Metanephros (tissue), 2 donors: ENCODE results near the gene POTEH. TPM values are rescaled to one million over a fixed set of nuclear protein-coding genes. Genes with fewer than 3 reads are reported as not detected.

Source experiments
- small RNA-seq: library from RNA; depleted of rRNA; stranded (forward); fragments of <200 nt; gene quantifications from one replicate; pipeline ENCODE3, GENCODE V24; 2014; ENCODE audit warnings: low replicate concordance
- total RNA-seq: library from RNA; depleted of rRNA; stranded (reverse); fragments of >200 nt; gene quantifications from one replicate; pipeline ENCODE4 v1.2.3, GENCODE V29; 2014

POTEH gene
- not detected for total RNA-seq

DNA sequence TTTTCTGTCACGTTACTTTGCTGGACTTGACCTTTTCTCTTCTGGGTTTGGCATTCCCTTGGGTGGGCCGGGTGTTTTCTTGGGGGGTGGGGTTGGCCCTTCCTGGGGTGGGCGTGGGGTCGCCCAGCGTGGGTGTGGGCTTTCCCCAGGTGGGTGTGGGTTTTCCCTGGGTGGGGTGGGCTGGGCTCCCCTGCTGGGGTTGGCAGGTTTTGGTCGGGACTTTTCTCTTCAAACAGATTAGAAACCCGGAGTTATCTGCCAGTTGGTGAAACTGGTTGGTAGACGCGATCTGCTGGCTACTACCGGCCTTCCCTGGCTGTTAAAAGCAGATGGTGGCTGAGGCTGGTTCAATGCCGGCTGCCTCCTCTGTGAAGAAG is at the start of gene POTEH:
POTEH (plus strand) TSS at position 278 of the 377 bp plus-strand sequence; CDS start at position 330, 52 bp downstream.

Small RNA genes within 50 kb of the gene (small RNA-seq; reads per million reads assigned to genes)
- not detected for gene RNU6-816P

Other genes with a start within 250 kb of the POTEH start
- gene OR11H1, start 161.8 kb upstream of the POTEH start, total RNA-seq: not detected